Osteoblast (primary cell): ENCODE data around the gene MPPED1. TPM values are rescaled to one million over a fixed set of nuclear protein-coding genes. Genes with fewer than 3 reads are reported as not detected.

ENCODE experiments used
- DNase-seq: peaks from one replicate; pipeline ENCODE4 v3.0.0; 2011; ENCODE audit warnings: low spot score, mixed read lengths; ENCODE audit not compliant: insufficient read length; ENCODE audit errors: missing footprints
- H2AFZ ChIP-seq: 2 replicates; pipeline ENCODE4 v1.6.0; 2011; ENCODE audit warnings: mild to moderate bottlenecking, low read length
- H3K27ac ChIP-seq: 2 replicates; pipeline ENCODE4 v1.5.1; 2011; ENCODE audit warnings: mild to moderate bottlenecking, low read depth, low read length, moderate library complexity
- H3K27me3 ChIP-seq: 2 replicates; pipeline ENCODE4 v1.6.0; 2012; ENCODE audit warnings: mild to moderate bottlenecking, control low read depth, inconsistent platforms, low read length, moderate library complexity; ENCODE audit not compliant: insufficient read depth
- H3K36me3 ChIP-seq: 2 replicates; pipeline ENCODE4 v1.5.1; 2011; ENCODE audit warnings: mild to moderate bottlenecking, low read length, control low read depth, moderate library complexity; ENCODE audit not compliant: insufficient read depth
- H3K4me1 ChIP-seq: 2 replicates; pipeline ENCODE4 v1.5.1; 2011; ENCODE audit warnings: mild to moderate bottlenecking, low read length, control low read depth, moderate library complexity; ENCODE audit not compliant: insufficient read depth
- H3K4me2 ChIP-seq: 2 replicates; pipeline ENCODE4 v1.6.0; 2011; ENCODE audit warnings: mild to moderate bottlenecking, low read length; ENCODE audit not compliant: insufficient read depth
- H3K4me3 ChIP-seq: fragments of 200-600 bp; sonication (generic); 3 replicates; pipeline ENCODE4 v1.5.1; 2012; ENCODE audit warnings: mild to moderate bottlenecking, low read length, inconsistent platforms; ENCODE audit not compliant: insufficient read depth
- H3K79me2 ChIP-seq: 2 replicates; pipeline ENCODE4 v1.6.0; 2012; ENCODE audit warnings: mild to moderate bottlenecking, low read length, control low read depth, inconsistent platforms; ENCODE audit not compliant: insufficient read depth
- H3K9me3 ChIP-seq: 2 replicates; pipeline ENCODE4 v1.5.1; 2011; ENCODE audit warnings: low read depth, low read length, control low read depth
- H4K20me1 ChIP-seq: 2 replicates; pipeline ENCODE4 v1.6.0; 2012; ENCODE audit warnings: mild to moderate bottlenecking, low read length, control low read depth; ENCODE audit not compliant: insufficient read depth
- CTCF ChIP-seq: IDR thresholded peaks from 2 replicates; pipeline ENCODE4 v1.5.1; 2011; ENCODE audit warnings: mild to moderate bottlenecking, low read depth, low read length, moderate library complexity; ENCODE audit errors: extremely low read depth
- total RNA-seq: library from RNA; depleted of rRNA; stranded (reverse); fragments of >200 nt; gene quantifications from 2 replicates; pipeline ENCODE4 v1.2.3, GENCODE V29; 2012

MPPED1 gene
- total RNA-seq, 1 donor, result not detected

GRCh38 chr22:43483266-43483665, 71.5 kb downstream of the MPPED1 start:
- H3K36me3 ChIP-seq, result no peaks in the 10 kb centered on the region
- H4K20me1 ChIP-seq, result no peaks in the 10 kb centered on the region
- H3K9me3 ChIP-seq, result no peaks in the 10 kb centered on the region
- no peaks in the 10 kb centered on the region for H3K4me1 ChIP-seq
- H3K4me2 ChIP-seq, result no peak overlapping the region
- no peak for DNase-seq
- H3K27ac ChIP-seq, result no peak overlapping the region
- no peak overlapping the region for H2AFZ ChIP-seq
- no peak overlapping the region for H3K4me3 ChIP-seq
- H3K79me2 ChIP-seq, result no peaks in the 10 kb centered on the region
- TF ChIP-seq CTCF, result no peak
- no peaks in the 10 kb centered on the region for H3K27me3 ChIP-seq

DNA sequence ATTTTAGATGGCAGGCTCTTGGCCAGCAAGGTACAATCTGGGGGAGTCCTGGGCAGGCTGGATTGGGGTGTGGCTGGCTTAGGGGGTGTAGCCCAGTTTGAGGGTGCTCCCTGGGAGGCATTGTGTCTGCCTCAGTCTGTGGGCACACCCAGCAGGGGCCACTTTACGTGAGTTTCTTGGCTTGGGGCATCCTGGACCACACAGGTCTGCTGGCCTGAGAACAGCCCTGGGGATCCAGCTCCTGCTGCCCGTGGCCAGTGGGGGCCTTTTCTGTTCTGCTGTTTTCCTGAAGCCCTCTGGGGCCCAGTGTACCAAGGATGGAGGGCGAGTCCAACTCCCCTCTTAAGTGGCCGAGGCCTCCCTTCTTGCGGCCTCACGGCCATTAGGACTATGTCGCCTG, 71.9 kb downstream of the MPPED1 start:
- Histone ChIP-seq H3K79me2 (no peaks in the 10 kb centered on the region), H2AFZ (no peak overlapping the region), H3K4me2 (no peak overlapping the region), H3K27ac (no peak overlapping the region), H4K20me1 (no peaks in the 10 kb centered on the region), H3K4me3 (no peak overlapping the region), H3K9me3 (no peaks in the 10 kb centered on the region), H3K27me3 (no peaks in the 10 kb centered on the region), H3K36me3 (no peaks in the 10 kb centered on the region), H3K4me1 (no peaks in the 10 kb centered on the region)
- no peak for DNase-seq
- no peak for TF ChIP-seq CTCF

DNA sequence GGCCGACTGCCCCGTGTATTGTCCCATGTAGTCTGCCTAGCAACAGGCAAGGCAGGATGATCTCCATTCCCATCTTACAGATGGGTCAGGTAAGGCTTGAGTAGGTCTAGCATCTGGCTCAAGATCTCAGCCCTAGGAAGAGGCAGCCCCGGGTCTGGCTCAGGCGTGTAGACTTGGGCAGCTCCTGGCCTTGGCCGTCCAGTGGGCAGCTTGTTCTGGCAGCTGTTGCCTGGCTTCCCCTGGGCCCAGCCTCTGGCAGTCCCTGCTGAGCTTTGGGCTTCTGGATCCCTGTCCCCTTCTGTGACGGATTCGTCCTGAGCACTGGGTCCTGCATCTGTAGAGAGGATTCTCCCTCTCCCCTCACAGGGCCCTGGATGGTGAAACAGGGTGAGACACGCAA, 72.4 kb downstream of the MPPED1 start:
- peak; percentile 48 for DNase-seq
- no peaks in the 10 kb centered on the region for H3K79me2 ChIP-seq
- H2AFZ ChIP-seq, result no peak overlapping the region
- no peaks in the 10 kb centered on the region for H4K20me1 ChIP-seq
- no peak overlapping the region for H3K27ac ChIP-seq
- no peaks in the 10 kb centered on the region for H3K36me3 ChIP-seq
- no peak overlapping the region for H3K4me3 ChIP-seq
- no peaks in the 10 kb centered on the region for H3K9me3 ChIP-seq
- no peaks in the 10 kb centered on the region for H3K27me3 ChIP-seq
- H3K4me1 ChIP-seq, result no peaks in the 10 kb centered on the region
- no peak overlapping the region for H3K4me2 ChIP-seq
- TF ChIP-seq CTCF, result no peak

DNA sequence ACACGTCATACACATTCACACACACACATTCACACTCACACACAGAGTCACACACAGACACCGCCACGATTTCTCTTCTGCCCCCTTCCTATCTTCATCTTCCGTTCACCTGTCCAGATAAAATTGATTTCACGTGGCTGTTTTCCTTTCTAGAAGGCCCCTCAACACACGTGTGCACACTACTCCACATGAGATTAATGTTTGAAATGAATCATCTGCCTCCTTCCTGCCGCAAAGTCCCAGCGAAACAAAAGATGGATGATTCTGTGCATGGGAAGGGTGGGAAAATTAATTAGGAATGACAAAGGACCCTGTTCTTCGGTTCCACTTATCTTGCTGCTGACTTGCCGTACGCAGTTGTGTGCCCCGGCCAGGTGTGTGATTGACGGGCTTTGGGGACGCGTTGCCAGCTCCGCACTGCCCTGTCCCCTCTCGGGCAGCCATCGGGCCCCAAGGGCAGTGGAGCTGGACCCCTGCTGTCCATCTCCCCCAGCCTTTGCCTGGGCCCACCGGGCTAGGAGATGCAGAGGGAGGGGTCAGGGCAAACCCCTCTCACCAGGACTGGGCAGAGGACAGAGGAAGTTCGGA, 73.8 kb downstream of the MPPED1 start:
- Histone ChIP-seq H3K36me3 (no peaks in the 10 kb centered on the region), H3K4me3 (no peak overlapping the region), H4K20me1 (no peaks in the 10 kb centered on the region), H2AFZ (no peak overlapping the region), H3K79me2 (no peaks in the 10 kb centered on the region), H3K27ac (no peak overlapping the region), H3K27me3 (no peaks in the 10 kb centered on the region), H3K4me1 (no peaks in the 10 kb centered on the region), H3K4me2 (no peak overlapping the region), H3K9me3 (no peaks in the 10 kb centered on the region)
- TF ChIP-seq CTCF, result no peak
- DNase-seq, result no peak
